Colon (tissue), 2 donors: ENCODE results near the gene PHF21A.

Experiments used
- FAIRE-seq: peaks from 2 replicates; lab custom pipeline; 2012; peaks lifted over from hg19 to GRCh38; lab: Jason Lieb, UNC
- donor health status: control.
- donor health status: control.

PHF21A gene

DNA sequence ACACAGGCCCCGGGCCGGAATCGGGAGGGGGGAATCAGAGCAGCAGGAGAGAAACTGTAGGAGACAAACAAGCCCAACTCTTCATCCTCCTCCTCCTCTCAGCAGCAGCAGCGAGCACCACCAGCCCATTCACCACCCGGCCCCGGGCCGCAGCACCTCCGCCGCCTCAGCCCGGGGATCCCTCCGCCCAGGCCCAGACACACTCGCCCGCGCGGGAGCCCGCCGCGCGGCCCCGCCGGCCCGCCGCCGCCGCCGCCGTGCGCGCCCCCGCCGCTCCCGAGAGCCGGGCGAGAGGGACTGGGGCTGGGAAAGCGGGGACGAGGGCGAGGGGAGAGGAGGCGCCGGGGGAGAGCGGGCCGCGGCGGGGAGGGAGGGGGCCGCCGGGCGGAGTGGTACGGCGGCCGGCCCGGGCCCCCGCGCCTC, at the start of gene PHF21A:
Gene PHF21A (minus strand): TSS at position 154 of the 423 bp plus-strand sequence. CDS start 37,235 bp downstream, outside the sequence.
- FAIRE-seq: no peak

DNA sequence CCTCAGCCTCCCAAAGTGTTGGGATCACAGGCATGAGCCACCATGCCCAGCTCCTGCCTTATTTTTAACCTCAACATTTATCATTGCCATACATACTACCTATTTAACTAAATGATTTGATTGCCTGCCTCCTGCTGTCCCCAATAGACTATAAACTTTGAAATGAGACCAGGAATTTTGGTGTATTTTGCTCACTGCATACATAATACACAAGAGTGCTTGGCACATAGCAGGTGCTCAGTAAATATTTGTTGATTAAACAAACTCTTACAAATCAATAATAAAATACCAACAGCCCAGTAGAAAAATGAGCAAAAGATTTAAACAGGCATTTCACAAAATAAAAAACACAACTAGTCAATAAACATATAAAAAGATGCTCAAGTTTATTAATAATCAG, 49.5 kb upstream of the PHF21A start:
- FAIRE-seq: no peak

DNA sequence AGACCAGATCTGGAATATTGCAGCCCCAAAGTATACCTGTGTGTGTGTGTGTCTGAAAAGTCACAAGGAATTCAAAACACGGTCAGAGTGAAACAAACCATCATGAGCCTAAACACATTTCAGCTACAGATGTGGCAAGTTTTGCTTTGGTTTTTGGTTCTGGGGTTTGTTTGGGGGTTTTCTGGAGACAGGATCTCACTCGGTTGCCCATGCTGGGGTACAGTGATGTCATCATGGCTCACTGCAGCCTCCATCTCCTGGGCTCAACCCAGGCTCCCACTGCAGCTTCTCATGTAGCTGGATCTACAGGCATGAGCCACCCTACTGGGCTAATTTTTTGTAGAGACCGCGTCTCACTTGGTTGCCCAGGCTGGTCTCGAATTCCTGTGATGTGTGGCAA, 41.4 kb upstream of the PHF21A start:
- FAIRE-seq: no peak

DNA sequence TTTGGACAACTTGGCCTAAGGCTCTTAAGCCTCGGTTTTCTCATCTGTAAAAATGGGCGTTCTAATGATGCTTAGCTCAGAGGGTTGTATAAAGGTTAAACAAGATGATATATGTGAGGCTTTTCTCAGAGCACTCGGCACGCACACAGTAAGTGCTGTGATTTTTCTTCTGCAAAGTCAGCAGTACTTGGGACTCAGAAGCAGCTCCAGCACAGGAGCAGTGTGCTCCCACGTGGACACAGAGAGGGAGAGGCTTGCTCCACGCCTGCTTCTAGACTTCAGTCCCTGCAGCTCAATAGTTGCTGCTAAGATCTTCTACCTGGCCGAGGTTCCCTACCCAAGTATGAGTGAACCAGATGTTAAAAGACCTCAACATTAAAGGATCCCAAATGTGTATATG, 39.9 kb upstream of the PHF21A start:
- no peak for FAIRE-seq

DNA sequence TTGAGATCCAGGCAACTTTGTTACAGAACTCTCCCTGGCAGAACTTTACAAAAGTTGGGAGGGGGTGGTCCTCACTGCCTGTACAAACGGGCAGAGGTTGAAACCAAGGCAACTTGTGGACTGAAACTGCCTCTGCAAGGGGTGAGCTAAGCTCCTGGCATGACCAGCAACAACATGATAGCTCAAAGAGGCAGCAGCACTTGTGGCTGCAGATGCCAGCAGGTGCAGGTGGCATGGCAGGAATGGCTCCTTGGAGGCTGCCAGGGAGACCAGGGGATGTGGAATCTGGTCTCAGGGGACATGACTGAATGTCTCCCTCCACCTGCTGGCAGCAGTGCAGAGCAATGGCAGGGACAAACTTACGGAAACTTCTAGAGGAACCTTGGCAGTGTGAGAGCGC, 38.8 kb upstream of the PHF21A start:
- no peak for FAIRE-seq

DNA sequence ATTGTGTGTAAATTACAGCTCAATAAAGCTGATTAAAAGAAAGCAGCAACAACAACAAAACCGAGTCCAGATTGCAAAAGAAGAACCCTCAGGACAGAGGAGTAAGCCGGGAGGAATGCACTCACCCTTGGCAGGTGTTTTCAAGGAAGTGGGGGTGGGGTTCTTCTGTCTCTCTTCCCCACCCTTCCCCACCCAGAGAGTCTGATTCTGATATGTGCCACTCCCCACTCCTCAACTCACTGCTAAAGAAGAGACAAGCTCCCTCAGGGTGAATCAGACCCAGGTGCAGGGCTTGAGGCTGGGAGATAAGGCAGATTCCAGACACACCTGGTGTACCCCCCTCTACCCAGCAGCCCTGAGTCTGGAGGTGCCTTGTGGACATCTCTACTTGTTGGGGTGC, 38.4 kb upstream of the PHF21A start:
- no peak for FAIRE-seq

DNA sequence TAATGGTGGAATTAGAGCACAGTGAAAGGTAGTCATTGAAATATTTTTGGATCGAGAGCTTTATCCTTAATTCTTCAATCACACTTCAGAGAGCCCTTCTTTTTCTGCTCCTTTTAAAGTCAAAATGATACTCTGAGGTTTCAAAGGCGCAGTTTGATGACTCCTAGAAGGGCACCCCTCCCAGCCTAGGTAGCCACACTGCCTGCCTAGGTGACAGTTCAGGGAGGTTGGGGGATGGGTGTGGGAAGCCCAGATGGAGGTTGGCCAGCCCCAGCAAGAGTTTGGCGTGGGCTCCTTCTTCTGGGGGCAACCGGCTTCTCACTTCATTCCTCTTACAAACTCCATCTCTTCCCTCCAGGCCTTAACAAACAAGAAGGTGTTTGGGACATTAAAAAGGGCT, 28.6 kb upstream of the PHF21A start:
- no peak for FAIRE-seq

DNA sequence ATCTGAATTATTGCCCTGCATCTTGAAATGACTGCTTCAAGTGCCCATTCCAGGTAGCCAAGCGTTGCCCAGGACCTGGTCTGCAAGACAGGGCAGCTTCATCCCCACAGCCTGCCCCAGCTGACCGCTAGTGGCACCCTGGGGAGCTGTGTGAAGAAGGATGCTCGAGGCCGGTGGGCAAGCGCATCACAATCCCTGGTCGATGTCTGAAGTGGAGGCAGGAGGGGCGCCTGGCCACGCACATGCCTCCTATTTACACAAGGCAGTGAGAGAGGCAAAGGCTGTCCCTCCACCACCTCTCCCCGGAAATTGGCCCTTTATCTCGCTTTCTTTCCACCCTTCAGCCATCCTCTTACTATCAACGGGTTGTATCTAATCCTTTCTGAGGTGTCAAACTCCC, 28.1 kb upstream of the PHF21A start:
- no peak for FAIRE-seq

DNA sequence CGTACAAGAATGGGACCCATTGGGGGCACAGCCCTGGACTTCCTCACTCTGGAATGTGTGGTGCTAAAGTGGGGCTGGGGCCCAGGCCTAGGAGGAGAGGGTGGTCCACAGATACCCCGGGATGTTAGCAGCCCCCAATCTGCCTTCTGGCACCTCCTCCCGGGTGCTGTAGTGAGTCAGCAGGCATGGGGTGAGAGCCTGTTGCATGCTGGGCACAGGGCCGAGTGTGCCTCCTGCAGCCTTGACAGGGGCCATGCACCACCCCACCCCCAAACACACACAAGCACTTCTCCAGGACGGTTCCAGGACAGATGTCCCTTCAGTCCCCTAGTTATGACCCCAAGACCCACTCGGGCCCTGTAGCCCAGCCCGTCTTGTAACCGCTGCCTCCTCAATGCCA, 23.5 kb upstream of the PHF21A start:
- no peak for FAIRE-seq

DNA sequence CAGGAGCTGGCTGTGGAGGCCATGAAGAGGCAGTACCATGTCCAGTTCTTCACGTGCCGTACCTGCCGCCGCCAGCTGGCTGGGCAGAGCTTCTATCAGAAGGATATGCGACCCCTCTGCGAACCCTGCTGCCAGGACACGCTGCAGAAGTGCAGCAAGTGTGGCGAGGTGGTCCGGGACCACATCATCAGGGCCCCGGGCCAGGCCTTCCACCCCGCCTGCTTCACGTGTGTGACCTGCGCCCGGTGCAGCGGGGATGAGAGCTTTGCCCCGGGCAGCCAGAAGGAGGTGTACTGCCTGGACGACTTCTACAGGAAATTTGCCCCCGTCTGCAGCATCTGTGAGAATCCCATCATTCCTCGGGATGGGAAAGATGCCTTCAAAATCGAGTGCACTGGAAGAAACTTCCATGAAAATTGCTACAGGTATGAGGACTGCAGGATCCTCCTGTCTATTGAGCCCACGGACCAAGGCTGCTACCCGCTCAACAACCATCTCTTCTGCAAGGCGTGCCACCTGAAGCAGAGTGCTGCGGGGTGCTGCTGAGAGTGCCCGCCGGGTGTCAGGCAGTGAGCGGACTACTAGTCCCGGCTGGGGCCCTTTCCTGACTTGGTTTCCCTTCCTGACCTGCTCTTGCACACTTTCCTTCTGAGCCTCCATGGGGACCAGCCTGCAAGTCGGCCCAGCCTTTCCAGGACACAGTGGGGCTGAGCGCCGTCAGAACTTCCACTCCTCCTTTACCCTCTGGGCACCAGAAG, 22.0 kb upstream of the PHF21A start:
- no peak for FAIRE-seq

DNA sequence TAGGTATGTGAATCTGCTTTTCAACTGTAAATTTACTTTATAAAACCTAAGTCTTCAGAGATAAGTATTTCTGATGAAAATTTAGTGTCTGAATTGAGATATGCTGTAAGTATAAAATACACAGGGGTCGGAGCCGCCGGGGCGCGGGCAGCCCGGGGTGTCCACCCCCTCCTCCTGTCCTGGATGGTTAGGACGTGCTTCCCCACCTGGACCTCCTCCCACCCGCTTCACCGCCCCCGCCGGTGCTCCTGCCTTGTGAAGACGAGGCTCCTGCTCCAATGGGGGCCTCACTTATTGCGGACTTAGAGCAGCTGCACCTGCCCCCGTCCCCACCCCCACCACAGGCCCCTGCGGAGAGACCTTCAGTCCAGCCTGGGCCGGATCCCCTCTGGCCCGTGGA, 21.3 kb upstream of the PHF21A start:
- FAIRE-seq: no peak

DNA sequence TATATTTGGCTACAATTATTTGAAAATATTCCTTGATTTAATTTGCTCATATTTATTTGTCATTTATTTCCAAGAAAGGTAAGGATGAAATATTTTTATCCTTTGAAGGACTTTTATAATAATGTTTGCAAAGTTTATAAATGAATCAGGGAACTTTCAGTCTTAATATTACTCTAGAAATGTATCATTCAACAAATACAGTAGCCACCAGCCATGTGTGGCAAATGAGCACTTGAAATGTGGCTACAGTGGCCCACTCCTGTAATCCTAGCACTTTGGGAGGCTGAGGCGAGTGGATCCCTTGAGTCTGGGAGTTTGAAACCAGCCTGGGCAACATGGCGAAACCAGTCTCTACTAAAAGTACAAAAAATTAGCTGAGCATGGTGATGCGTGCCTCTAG, 20.3 kb upstream of the PHF21A start:
- FAIRE-seq: no peak

DNA sequence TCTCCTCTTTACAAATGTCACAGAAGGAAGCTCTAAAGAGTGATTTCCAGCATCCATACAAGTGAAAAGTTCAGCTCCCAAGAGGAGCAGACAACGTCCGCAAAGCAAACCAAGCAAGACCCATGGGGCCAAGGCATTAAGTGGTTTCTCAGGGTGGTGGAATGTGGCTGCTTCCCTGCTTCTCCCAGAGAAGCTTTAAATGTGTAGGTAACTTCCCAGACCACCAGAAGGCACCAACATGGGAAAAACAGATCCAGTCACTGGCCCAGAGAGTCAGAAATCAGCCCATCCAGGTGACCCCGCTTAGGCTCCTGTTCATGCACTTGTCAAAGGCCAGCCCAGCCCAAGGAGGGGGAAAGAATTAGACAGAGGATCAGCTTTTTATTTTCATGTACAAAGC, 13.3 kb upstream of the PHF21A start:
- no peak for FAIRE-seq

DNA sequence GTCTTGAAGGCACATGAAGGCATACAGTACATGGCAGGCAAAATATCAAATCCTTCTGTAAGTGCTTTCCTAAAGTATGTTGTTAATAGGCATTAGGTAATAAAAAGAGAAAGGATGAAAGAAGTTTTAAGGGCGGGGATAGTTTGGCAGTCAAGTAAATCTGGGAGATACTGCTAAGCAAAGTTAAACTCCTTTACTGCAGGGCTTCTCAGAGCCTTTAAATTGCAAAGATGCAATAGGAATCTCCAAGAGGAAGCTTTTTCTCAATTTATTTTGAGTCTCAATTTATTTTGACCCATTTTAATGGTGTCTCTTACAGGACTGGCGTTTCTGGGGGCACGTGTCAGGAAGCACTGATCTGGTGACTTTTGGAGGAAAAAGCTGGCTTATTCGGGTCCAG, 12.8 kb upstream of the PHF21A start:
- FAIRE-seq: no peak

DNA sequence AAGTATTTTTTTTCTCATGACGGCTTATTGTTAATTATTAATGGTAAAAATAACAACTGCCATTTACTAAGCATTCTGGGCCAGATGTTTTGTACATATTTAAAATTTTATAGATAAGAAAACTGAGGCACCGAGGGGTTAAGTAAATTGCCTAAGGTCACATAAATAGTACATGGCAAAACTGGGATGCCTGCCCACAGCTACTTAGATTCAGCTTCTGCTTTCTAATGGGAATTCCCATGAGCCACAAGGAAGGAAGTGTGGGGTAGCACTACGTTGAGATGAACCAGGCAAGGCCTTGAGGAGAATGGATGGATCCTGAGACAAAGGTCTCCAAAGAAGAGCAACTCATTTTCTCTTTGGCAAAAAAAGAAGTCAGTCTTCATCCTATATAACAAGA, 11.9 kb upstream of the PHF21A start:
- no peak for FAIRE-seq

DNA sequence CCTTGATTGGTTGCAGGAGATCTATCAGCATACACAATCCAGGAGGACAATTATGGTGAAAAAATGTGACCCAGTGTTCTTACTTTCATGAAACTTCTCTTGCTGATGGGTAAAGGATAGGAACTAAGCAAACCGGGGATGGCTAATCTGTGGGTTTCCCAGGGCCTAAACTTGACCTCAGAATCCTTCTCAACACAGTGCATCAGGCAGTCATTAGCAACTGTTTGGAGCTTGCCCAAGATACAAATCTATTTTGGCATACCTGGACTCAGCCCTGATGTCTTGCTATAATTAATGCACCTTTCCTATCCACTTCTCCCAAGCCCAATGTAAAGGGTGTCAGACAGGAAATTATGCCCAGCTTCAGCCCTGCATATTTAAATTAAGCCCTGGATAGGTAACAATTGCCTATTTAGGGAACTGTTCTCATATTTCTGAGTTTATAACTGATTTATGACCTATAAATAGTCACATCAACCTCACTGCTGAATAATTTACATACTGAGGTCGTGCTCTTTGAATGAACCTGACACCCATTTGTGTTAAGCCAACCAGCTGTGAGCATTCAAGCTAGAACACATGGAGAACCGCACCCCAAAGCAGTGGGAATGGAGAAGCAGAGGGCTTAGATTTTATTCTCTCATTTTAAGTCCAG, 9.2 kb upstream of the PHF21A start:
- no peak for FAIRE-seq

DNA sequence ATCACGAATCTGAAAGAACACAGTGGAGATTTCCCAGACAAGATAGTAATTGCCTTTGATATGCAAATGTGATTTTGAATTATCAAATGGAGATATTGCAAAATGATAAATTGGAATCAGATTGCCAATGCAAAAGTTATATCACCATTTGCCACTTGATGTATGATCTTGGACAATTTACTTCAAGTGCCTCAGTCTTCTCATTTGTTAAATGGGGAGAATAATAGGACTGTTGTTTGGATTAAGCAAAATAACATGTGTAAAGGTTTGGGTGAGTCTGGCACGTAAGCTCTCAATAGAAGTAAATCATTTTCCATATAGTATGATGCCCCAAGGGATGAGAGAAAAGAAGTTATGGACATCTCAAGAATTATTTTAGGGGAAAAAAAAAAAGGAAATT, 7.9 kb upstream of the PHF21A start:
- no peak for FAIRE-seq

DNA sequence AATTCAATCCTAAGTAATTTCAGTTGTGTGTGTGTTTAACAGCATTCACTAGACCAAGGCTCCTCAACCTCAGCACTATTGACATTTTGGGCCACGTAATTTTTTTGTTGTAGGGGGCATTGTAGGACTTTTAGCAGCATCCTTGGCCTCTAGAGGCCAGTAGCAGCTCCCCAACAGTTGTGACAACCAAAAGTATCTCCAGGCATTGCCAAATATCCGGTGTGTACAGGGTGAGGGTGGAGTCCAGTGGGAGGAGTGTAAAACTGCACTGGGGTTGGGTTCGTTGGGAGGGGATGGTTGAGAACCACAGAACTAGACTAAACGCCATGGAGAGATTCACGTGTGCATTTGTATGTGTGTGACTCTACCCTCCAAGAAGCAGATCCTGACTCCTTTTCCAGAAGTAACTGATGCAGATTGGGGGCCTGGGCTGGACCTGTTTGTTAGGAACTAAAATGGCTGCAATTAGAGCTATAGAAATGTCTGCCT, 5.9 kb upstream of the PHF21A start:
- no peak for FAIRE-seq

DNA sequence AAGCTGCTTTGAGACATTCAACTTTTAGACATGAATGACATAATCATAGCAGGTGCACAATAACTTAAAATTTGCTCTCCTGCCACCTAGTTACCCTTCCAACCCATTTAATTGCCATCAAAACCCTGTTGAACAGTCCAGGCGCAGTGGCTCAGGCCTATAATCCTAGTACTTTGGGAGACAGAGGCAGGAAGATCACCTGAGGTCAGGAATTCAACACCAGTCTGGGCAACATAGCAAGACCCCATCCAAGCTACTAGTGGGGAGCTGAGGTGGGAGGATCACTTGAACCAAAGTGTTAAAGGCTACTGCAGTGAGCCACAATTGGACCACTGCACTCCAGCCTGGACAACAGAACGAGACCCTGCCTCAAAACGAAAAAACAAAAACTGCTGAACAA, 4.0 kb upstream of the PHF21A start:
- no peak for FAIRE-seq

DNA sequence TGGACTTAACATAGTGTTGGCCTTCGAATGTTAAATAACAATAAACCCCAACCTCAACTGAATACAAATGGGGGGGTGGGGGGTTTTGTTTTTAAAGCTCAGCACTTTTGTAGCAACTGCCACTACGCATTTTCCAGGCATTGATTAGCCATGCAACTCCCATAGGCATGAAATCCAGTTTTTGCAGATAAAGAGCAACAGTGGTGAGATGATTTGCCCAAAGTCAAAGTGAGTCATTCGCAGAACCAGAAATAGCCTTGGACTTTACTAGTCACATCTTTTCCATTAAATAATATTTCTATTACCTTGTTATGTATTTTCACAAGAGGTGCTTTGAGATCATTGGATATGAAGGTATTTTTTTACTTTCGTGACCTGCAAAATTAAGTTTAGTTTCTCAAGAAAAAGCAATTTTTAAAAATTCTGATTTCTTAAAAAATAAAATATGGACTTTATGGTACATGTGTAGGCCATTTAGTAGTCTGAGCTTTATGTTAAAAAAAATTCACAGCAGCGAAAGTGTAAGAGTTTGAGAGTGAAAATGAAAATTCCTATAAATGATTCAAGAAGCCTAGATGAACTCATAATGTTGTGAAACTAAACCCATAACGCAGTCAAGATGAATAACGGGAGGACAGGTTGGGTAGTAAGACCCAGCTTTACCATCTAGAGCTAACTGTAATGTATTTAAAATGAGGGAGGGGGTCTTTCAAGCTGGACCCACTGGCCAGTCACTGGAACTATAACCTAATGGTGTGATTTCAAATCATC, 1.9 kb upstream of the PHF21A start:
- no peak for FAIRE-seq

DNA sequence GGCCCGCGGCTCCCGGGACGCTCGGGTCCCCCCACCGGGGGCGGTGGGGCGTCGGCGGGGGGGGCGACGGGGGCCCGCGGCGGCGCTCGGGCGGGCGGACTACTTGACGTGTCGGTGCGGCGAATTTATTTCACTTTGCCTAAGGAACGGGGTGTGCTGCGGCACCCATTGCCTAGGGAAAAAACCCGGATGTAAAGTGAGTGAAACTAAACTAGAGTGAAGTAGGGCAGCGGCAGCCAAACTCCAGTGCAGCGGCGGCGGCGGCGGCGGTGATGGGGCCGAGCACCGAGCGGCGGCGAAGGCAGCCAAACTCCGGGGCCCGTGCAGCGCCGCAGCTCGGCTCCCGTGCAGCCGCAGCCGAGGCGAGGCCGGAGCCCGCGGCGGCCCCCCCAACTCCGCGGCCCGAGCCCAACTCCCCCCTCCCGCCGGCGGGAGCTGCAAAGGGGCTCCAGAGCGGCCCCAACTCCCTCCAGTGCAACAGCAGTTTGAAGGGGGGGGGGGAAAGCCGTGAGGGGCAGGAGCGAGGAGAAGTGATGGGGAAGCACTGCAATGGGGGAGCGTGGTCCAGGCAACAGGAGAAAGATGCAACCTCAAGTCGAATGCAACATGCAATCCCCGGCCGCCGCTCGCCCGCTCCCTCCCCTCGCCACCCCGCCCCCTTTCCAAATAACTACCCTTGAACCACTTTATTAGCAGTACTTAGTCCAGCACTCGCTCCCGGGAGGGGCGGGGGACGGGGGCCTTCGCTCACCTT, 647 bp upstream of the PHF21A start:
- FAIRE-seq: no peak
